ENCODE data around the gene GAPT.

Gene GAPT

GRCh38 chr5:58491216-58491892 lies at the start of gene GAPT:
TSS of gene GAPT (plus strand) at chr5:58491435. CDS start at chr5:58494537, 3,102 bp downstream.
- CTCF ChIA-PET = interaction anchor here (14.0 kb wide), 1 partner anchor 359 kb away, joined by 202 read pairs; no protein-coding TSS in a partner anchor
- TF ChIP-seq CTCF (IDR thresholded peaks at IDR 0.05; ENCODE audit: insufficient read depth, low read length, missing control alignments) = no peak
- no peak for DNase-seq (ENCODE audit: low read depth, low spot score)
- H3K4me3 ChIP-seq (ENCODE audit: low read depth, low read length) = no peak within 1 kb of the TSS
- POLR2A ChIA-PET = no interaction called here

DNA sequence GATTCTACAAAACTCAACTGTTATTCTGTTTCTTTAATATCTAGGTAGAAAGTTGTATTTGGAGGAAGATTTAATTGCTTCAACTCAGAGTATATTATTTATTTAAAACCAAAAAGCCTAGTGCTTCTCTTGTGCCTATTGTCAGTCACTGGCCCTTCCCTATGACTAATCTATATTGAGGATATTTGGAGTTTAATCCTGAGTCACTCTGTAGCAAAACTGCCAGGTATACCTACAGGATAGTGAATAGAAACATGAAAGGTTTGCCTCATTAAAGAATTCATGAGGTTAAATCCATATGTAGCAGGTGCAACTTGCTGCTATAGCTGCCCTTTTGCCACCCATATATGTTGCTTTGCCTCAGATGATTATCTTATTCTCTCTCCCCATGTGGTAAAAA lies 46.4 kb upstream of the GAPT start:
- DNase-seq (ENCODE audit: low read depth, low spot score) = no peak
- TF ChIP-seq CTCF (IDR thresholded peaks at IDR 0.05; ENCODE audit: insufficient read depth, low read length, missing control alignments) = no peak
- ChIA-PET CTCF (no interaction called here), POLR2A (no interaction called here)
- no peak overlapping the region for H3K4me3 ChIP-seq (ENCODE audit: low read depth, low read length)

GRCh38 chr5:58446024-58446423 lies 45.2 kb upstream of the GAPT start:
- H3K4me3 ChIP-seq (ENCODE audit: low read depth, low read length) = no peak overlapping the region
- no peak for TF ChIP-seq CTCF (IDR thresholded peaks at IDR 0.05; ENCODE audit: insufficient read depth, low read length, missing control alignments)
- ChIA-PET POLR2A (no interaction called here), CTCF (interaction anchor here (1.0 to 1.3 kb wide), 3 partner anchors 10 to 1147 kb away, joined by 3 read pairs; no protein-coding TSS in a partner anchor)
- no peak for DNase-seq (ENCODE audit: low read depth, low spot score)

DNA sequence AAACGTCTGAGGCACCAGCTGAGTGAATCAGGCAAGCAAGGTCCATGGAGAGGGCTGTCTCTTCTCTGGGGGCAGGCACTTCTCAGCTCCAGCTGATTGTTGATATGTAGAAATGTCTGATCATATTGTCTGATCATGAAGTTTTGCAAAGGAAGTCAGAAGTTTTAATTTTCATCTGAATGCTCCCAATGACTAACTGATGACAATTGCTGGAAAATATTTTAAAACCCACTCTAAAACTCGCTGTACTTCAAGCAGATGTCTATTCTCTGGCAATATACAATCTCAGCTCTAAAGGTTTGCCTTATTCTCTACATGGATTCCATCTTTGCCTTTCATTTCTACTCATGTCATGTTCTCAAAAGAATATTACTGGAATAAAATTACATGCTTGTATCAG lies 44.0 kb upstream of the GAPT start:
- no peak overlapping the region for H3K4me3 ChIP-seq (ENCODE audit: low read depth, low read length)
- DNase-seq (ENCODE audit: low read depth, low spot score) = no peak
- no peak for TF ChIP-seq CTCF (IDR thresholded peaks at IDR 0.05; ENCODE audit: insufficient read depth, low read length, missing control alignments)
- POLR2A ChIA-PET = interaction anchor here (2.9 kb wide), 1 partner anchor 12 kb away, joined by 10 read pairs; the partner anchor contains the start of gene PLK2
- CTCF ChIA-PET = no interaction called here

DNA sequence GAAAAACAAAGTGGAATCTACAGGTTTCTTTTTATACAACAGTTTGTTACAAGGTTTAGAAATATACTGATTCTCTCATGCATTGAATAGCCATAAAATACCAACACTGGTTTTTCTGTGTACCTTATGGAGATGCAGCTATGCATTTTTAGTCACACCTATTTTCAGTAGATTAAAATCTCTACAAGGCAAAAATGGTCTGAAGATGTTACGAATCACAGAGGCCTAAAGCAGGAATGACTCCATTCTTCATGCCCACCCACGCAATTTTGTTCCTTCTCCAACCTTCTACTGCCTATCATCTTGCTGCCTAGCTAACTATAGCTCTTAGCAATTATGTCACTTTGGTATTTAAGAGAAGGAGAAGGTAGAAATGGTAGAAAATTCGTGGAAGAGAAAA lies 41.2 kb upstream of the GAPT start:
- H3K4me3 ChIP-seq (ENCODE audit: low read depth, low read length) = no peak overlapping the region
- TF ChIP-seq CTCF (IDR thresholded peaks at IDR 0.05; ENCODE audit: insufficient read depth, low read length, missing control alignments) = no peak
- CTCF ChIA-PET = interaction anchor here (1.0 to 2.8 kb wide), 3 partner anchors 262 to 1150 kb away, joined by 3 to 8 read pairs (median 3); no protein-coding TSS in a partner anchor
- POLR2A ChIA-PET = interaction anchor here (0.9 to 1.3 kb wide), 2 partner anchors 10 to 1152 kb away, joined by 4 read pairs; partner anchors contain the start of gene PLK2
- DNase-seq (ENCODE audit: low read depth, low spot score) = no peak

DNA sequence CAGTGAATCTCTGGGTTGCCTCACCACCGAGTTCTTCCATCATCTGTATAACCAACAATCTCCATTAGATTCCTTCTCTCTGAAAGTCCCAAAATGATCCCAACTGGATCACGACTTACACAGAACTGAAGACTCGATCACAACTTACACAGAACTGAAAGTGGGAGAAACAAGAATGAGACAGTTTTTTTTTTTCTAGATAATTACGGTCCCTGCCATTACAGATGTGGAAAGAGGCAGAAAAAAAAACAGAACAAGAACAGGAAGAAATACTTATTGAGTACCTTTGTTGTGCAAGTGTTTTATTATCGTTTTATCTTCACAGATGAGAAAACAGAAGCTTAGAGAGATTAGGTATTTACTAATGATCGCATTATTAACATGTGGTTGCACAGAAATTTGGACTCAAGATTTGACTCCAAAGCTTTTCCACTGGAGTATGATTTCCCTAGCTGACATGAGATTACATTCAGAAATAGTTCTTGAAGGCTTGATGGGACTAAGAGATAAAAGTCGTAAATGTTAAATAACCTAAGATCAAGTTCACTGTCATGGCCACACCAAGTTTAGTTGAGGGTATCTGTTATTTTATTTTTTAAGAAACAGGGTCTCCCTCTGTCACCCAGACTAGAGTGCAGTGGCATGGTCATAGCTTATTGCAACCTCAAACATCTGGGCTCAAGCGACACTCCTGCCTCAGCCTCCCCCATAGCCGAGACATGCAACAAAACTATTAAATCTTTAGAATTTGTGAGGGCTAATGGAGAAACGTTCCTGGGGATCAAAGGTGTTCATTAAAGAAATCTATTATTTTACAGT lies 40.2 kb upstream of the GAPT start:
- POLR2A ChIA-PET = interaction anchor here (1.3 kb wide), 1 partner anchor 1153 kb away, joined by 4 read pairs; no protein-coding TSS in a partner anchor
- CTCF ChIA-PET = interaction anchor here (1.8 kb wide), 1 partner anchor 10 kb away, joined by 7 read pairs; the partner anchor contains the start of gene PLK2
- no peak overlapping the region for H3K4me3 ChIP-seq (ENCODE audit: low read depth, low read length)
- TF ChIP-seq CTCF (IDR thresholded peaks at IDR 0.05; ENCODE audit: insufficient read depth, low read length, missing control alignments) = no peak
- no peak for DNase-seq (ENCODE audit: low read depth, low spot score)

Data from AG04449 (cell line).